Tibial artery (tissue), 4 donors: ENCODE measurements around the gene FGD4.

ENCODE experiments used
- DNase-seq, 2 donors: peaks; one replicate each; pipeline ENCODE4 v3.0.0-alpha.2; 2019
- H3K27ac ChIP-seq, 2 donors: fragments of 200-600 bp; sonication (generic) in 1 of 2; 1 replicate in 1 of 2; 2 replicates in 1 of 2; pipeline ENCODE4 v1.5.1; 2018 to 2019; ENCODE audit warnings: mild to moderate bottlenecking in 1 of 2
- H3K27me3 ChIP-seq, 2 donors: fragments of 200-600 bp; sonication (generic) in 1 of 2; one replicate each; pipeline versions ENCODE4 v1.5.1 to v1.6.0; 2016 to 2019
- H3K36me3 ChIP-seq, 3 donors: fragments of 200-600 bp; sonication (generic) in 2 of 3; one replicate each; pipeline ENCODE4 v1.5.1; 2016 to 2019; ENCODE audit warnings: mild to moderate bottlenecking in 2 of 3
- H3K4me1 ChIP-seq, 4 donors: fragments of 200-600 bp; sonication (generic) in 2 of 4; 1 replicate in 3 of 4; 2 replicates in 1 of 4; pipeline ENCODE4 v1.5.1; 2016 to 2019
- H3K4me3 ChIP-seq, 2 donors: fragments of 200-600 bp; sonication (generic) in 1 of 2; 1 replicate in 1 of 2; 2 replicates in 1 of 2; pipeline ENCODE4 v1.5.1; 2018 to 2019; ENCODE audit warnings: mild to moderate bottlenecking in 2 of 2
- H3K9me3 ChIP-seq, 3 donors: fragments of 200-600 bp; sonication (generic) in 1 of 3; one replicate each; pipeline ENCODE4 v1.5.1; 2016 to 2019
- CTCF ChIP-seq, 2 experiments: fragments of 200-600 bp in 1 of 2; fragments of 450-650 bp in 1 of 2; IDR thresholded peaks; one replicate each; pipeline ENCODE4 v1.5.1; 2017 to 2019; ENCODE audit warnings: antibody characterized with exemption in 2 of 2, mild to moderate bottlenecking in 1 of 2, moderate library complexity in 1 of 2
- intact Hi-C: fragments of 100-400 bp; cut with DNase I; formaldehyde crosslinking; loops from one replicate; pipeline ENCODE4 v1.15.0; 2023; ENCODE audit warnings: low total_unique reads

FGD4 gene

DNA sequence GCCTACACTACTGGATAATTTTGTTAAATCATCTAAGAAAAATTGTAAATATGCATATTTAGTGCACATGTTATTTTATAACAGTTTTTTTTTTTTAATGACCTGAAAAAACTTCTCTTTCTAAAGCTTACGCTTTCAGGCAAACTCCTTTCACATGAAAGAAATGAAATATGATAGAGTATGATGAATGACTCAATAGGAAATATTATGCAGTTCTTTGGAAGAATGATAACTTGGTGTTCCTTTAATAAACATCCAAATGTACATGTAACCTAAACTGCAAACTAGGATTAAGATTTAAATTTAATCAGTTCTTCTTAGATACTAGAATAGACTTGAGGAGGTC lies 136.6 kb downstream of the FGD4 start:
- intact Hi-C loops: loop anchor here (10.0 kb wide), 1 partner anchor 81 kb away; no protein-coding TSS in a partner anchor
- no peaks in the 10 kb centered on the region for H3K27me3 ChIP-seq
- no peak for TF ChIP-seq CTCF (IDR thresholded peaks at IDR 0.05)
- H3K36me3 ChIP-seq: no peaks in the 10 kb centered on the region
- no peak for DNase-seq
- H3K9me3 ChIP-seq: no peaks in the 10 kb centered on the region
- H3K4me1 ChIP-seq: peaks cover 0 to 71% (median 30%) of the 10 kb centered on the region in 4 donors
- H3K4me3 ChIP-seq: peak overlapping the region; percentile 52 to 53
- H3K27ac ChIP-seq: peak overlapping the region; percentile 67 to 77

DNA sequence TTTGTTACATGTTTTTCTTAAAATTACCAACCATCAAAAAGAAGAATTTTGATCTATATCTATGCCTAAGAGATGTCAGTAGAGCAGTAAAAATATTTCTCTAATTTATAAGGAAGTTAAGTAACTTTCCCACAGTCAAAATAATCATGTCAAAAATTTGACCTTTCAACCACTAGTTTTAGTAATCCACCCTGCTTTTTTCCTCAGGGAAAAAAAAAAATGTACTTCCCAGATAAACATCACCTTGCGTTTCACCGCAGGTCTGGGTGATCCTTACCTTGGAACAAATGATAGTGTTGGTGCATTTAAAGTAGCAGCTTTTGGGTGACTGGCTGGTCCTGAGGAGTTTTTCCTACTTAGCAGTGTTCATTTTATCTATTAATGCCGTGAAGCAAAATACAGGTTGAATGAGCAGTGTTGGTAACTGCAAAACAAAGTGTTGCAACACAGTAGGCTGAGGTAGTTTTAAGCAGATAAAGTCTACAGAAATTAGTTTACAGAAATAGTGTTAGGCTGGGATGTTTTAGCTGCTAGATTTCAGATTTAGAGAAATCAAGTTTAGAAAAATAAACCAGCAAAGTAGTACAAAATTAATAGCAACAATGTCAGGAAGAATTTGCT lies 142.5 kb downstream of the FGD4 start:
- no peak overlapping the region for H3K4me3 ChIP-seq
- H3K27me3 ChIP-seq: no peaks in the 10 kb centered on the region
- peaks cover 0 to 99% (median 51%) of the 10 kb centered on the region in 4 donors for H3K4me1 ChIP-seq
- no peak for DNase-seq
- TF ChIP-seq CTCF (IDR thresholded peaks at IDR 0.05): no peak
- H3K9me3 ChIP-seq: no peaks in the 10 kb centered on the region
- intact Hi-C loops: no loop called here
- no peaks in the 10 kb centered on the region for H3K36me3 ChIP-seq
- peak overlapping the region in 1 of 2 donors; percentile 55 for H3K27ac ChIP-seq

GRCh38 chr12:32542428-32543229 lies 143.3 kb downstream of the FGD4 start:
- no peak for TF ChIP-seq CTCF (IDR thresholded peaks at IDR 0.05)
- H3K36me3 ChIP-seq: no peaks in the 10 kb centered on the region
- peak overlapping the region; percentile 31 to 55 for H3K27ac ChIP-seq
- no peaks in the 10 kb centered on the region for H3K27me3 ChIP-seq
- peaks cover 0 to 99% (median 48%) of the 10 kb centered on the region in 4 donors for H3K4me1 ChIP-seq
- no peaks in the 10 kb centered on the region for H3K9me3 ChIP-seq
- no peak overlapping the region for H3K4me3 ChIP-seq
- no peak for DNase-seq
- intact Hi-C loops: no loop called here

- intact Hi-C loops: no loop called here
- H3K4me3 ChIP-seq: no peak overlapping the region
- peak overlapping the region in 1 of 2 donors; percentile 75 for H3K27ac ChIP-seq
- TF ChIP-seq CTCF (IDR thresholded peaks at IDR 0.05): no peak
- H3K4me1 ChIP-seq: peaks cover 0 to 99% (median 66%) of the 10 kb centered on the region in 4 donors
- DNase-seq: no peak
- H3K27me3 ChIP-seq: no peaks in the 10 kb centered on the region
- H3K36me3 ChIP-seq: no peaks in the 10 kb centered on the region
- H3K9me3 ChIP-seq: no peaks in the 10 kb centered on the region
Observed at GRCh38 chr12:32544893-32545292, 145.5 kb downstream of the FGD4 start.

DNA sequence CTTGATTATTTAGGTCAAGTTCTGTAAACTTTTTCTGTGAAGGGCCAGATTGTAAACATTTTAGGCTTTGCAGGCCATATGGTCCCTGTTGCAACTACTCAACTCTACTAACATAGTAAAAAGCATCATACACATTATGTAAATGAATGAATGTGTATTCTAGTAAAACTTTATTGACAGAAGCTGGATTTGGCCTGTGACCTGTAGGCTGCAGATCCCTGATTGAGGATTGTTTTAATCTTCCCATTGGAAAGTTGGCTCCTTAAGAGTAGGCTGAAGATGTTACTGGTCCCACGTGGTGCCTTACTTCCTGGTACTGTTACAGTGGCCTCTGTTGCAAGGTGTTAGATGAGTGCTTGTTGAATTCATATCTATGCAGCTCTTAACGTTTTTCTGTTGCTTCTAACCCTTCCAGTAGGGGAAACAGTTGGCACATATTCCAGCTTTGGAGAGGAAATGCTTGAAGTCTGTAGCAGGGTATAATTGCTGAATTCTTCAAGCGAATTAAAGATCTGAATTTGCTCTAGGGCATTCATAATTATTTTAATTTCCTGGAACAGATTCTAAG lies 146.1 kb downstream of the FGD4 start:
- Histone ChIP-seq H3K36me3 (no peaks in the 10 kb centered on the region), H3K27ac (peak overlapping the region in 1 of 2 donors; percentile 75), H3K27me3 (no peaks in the 10 kb centered on the region), H3K4me1 (peaks cover 0 to 99% (median 71%) of the 10 kb centered on the region in 4 donors), H3K9me3 (no peaks in the 10 kb centered on the region), H3K4me3 (no peak overlapping the region)
- intact Hi-C loops: no loop called here
- no peak for DNase-seq
- TF ChIP-seq CTCF (IDR thresholded peaks at IDR 0.05): no peak
